ENCODE measurements around the gene OMP. TPM values are rescaled to one million over a fixed set of nuclear protein-coding genes. Genes with fewer than 3 reads are reported as not detected.

Gene OMP
- total and polyA plus RNA-seq, 2 of the 13 experiments (the other 11 are each of a cell fraction or from before 2014, with no cell fraction given), result not detected

DNA sequence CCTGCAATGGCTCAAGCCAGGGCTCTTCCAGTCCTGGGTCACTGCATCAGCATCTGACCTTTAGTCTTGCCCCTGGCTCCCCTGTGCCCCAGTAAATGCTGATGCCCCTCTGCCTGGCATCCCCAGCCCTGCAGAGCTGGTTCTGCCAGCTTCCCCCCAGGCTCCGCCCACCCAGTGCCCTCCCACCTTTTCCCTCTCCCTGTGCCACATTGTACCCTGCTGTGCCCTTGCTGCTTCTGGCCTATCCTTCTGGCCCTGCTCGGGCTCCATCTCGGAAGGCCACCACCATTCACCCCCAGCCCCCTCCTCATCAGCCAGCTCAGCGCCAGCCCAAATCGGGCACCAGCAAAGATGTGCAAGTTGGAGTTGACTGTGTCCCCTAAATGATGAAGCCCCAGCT is 28.4 kb upstream of the OMP start:
- Histone ChIP-seq H3K9ac (ENCODE audit: insufficient read depth, low read depth, low read length) (no peak overlapping the region), H3K9me3 (ENCODE audit: low read length) (no peaks in the 10 kb centered on the region), H3K4me3 (replicated peaks in 1 of 3; ENCODE audit: insufficient read depth in 1 of 3, low read depth in 2 of 3, low read length in 3 of 3) (no peak overlapping the region), H3K27me3 (ENCODE audit: control insufficient read depth in 1 of 2, insufficient read depth in 2 of 2, low read length in 2 of 2) (peaks cover 4 to 38% of the 10 kb centered on the region in 2 experiments; a peak in 4 of 5 replicates), H4K20me1 (ENCODE audit: insufficient read depth, low read length) (no peaks in the 10 kb centered on the region), H3K4me1 (ENCODE audit: insufficient read depth, low read length) (peaks cover 25% of the 10 kb centered on the region), H3K79me2 (ENCODE audit: insufficient read depth, low read length) (no peaks in the 10 kb centered on the region), H3K36me3 (replicated peaks in 1 of 2; ENCODE audit: control insufficient read depth in 1 of 2, insufficient read depth in 2 of 2, low read length in 2 of 2) (no peaks in the 10 kb centered on the region), H2AFZ (ENCODE audit: low read length) (no peak overlapping the region), H3K27ac (ENCODE audit: extremely low read length, insufficient read depth, low read length) (no peak overlapping the region), H3K4me2 (ENCODE audit: low read depth, low read length) (no peak overlapping the region)
- POLR2A ChIA-PET, result no interaction called here
- DNase-seq (ENCODE audit: low spot score), result no peak
- in situ Hi-C loops (cut with HindIII; ENCODE audit: extremely low pct_ligation_motif_present, low pct_unique_long_range_greater_than_20kb) (no loop called here), intact Hi-C loops (cut with micrococcal nuclease; ENCODE audit: unreplicated experiment) (no loop called here)
- no TSS peak for BruUV-seq (replicated peaks)
- no peak for FAIRE-seq
- ATAC-seq, result no peak
- CTCF ChIA-PET (ENCODE audit: low intra/inter-chr PET ratio, low total read pairs), result interaction anchor here (2.6 kb wide), 1 partner anchor 27 kb away, joined by 11 read pairs; no protein-coding TSS in a partner anchor
- 60% methylated on average over 5 of the region's 5 CpGs for WGBS (ENCODE audit: low lambda C conversion rate)
- TF ChIP-seq, protein P1, sequence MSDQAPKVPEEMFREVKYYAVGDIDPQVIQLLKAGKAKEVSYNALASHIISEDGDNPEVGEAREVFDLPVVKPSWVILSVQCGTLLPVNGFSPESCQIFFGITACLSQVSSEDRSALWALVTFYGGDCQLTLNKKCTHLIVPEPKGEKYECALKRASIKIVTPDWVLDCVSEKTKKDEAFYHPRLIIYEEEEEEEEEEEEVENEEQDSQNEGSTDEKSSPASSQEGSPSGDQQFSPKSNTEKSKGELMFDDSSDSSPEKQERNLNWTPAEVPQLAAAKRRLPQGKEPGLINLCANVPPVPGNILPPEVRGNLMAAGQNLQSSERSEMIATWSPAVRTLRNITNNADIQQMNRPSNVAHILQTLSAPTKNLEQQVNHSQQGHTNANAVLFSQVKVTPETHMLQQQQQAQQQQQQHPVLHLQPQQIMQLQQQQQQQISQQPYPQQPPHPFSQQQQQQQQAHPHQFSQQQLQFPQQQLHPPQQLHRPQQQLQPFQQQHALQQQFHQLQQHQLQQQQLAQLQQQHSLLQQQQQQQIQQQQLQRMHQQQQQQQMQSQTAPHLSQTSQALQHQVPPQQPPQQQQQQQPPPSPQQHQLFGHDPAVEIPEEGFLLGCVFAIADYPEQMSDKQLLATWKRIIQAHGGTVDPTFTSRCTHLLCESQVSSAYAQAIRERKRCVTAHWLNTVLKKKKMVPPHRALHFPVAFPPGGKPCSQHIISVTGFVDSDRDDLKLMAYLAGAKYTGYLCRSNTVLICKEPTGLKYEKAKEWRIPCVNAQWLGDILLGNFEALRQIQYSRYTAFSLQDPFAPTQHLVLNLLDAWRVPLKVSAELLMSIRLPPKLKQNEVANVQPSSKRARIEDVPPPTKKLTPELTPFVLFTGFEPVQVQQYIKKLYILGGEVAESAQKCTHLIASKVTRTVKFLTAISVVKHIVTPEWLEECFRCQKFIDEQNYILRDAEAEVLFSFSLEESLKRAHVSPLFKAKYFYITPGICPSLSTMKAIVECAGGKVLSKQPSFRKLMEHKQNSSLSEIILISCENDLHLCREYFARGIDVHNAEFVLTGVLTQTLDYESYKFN (CRISPR knock-in tag; conservative IDR thresholded peaks at IDR 0.05), result no peak
- TF ChIP-seq ZNF75D (CRISPR knock-in tag; IDR thresholded peaks at IDR 0.05; ENCODE audit: borderline replicate concordance), result no peak
- TF ChIP-seq GMEB1 (CRISPR knock-in tag; IDR thresholded peaks at IDR 0.05; ENCODE audit: borderline replicate concordance), result no peak
- no peak for TF ChIP-seq KDM5B (CRISPR knock-in tag; IDR thresholded peaks at IDR 0.05; ENCODE audit: borderline replicate concordance)
- TF ChIP-seq, protein P2, sequence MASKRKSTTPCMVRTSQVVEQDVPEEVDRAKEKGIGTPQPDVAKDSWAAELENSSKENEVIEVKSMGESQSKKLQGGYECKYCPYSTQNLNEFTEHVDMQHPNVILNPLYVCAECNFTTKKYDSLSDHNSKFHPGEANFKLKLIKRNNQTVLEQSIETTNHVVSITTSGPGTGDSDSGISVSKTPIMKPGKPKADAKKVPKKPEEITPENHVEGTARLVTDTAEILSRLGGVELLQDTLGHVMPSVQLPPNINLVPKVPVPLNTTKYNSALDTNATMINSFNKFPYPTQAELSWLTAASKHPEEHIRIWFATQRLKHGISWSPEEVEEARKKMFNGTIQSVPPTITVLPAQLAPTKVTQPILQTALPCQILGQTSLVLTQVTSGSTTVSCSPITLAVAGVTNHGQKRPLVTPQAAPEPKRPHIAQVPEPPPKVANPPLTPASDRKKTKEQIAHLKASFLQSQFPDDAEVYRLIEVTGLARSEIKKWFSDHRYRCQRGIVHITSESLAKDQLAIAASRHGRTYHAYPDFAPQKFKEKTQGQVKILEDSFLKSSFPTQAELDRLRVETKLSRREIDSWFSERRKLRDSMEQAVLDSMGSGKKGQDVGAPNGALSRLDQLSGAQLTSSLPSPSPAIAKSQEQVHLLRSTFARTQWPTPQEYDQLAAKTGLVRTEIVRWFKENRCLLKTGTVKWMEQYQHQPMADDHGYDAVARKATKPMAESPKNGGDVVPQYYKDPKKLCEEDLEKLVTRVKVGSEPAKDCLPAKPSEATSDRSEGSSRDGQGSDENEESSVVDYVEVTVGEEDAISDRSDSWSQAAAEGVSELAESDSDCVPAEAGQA (IDR thresholded peaks at IDR 0.05; ENCODE audit: low read depth), result no peak
- TF ChIP-seq, protein P2 (CRISPR knock-in tag; IDR thresholded peaks at IDR 0.05; ENCODE audit: borderline replicate concordance), result no peak
- TF ChIP-seq ZMYM3 (CRISPR knock-in tag; IDR thresholded peaks at IDR 0.05), result no peak
- TF ChIP-seq FIP1L1 (IDR thresholded peaks at IDR 0.05; ENCODE audit: borderline replicate concordance, insufficient read depth, low read depth, low read length), result no peak
- no peak for TF ChIP-seq DMAP1 (CRISPR knock-in tag; IDR thresholded peaks at IDR 0.05)
- no peak for TF ChIP-seq CEBPZ (IDR thresholded peaks at IDR 0.05; ENCODE audit: low read length)

All from HepG2 (cell line).